Ascending aorta (tissue), 2 donors: ENCODE measurements around the gene GJA10. TPM values are rescaled to one million over a fixed set of nuclear protein-coding genes. Genes with fewer than 3 reads are reported as not detected.
A peak's percentile ranks its signal among the peaks of the same experiment; 100 is the strongest.

Experiments used
- DNase-seq, 2 donors: peaks; one replicate each; pipeline ENCODE4 v3.0.0-alpha.2; 2019; ENCODE audit warnings: low spot score in 2 of 2
- H3K27ac ChIP-seq, 2 donors: fragments of 200-600 bp; sonication (generic); one replicate each; pipeline ENCODE4 v1.5.1; 2016 to 2017; ENCODE audit warnings: mild to moderate bottlenecking in 1 of 2
- H3K27me3 ChIP-seq: fragments of 200-600 bp; sonication (generic); one replicate; pipeline ENCODE4 v1.5.1; 2017
- H3K36me3 ChIP-seq, 2 donors: fragments of 200-600 bp; sonication (generic); one replicate each; pipeline ENCODE4 v1.5.1; 2016
- H3K4me1 ChIP-seq, 2 donors: fragments of 200-600 bp; sonication (generic); one replicate each; pipeline ENCODE4 v1.5.1; 2016 to 2017; ENCODE audit warnings: mild to moderate bottlenecking in 1 of 2
- H3K4me3 ChIP-seq, 2 donors: fragments of 200-600 bp; sonication (generic); one replicate each; pipeline ENCODE4 v1.5.1; 2016 to 2017; ENCODE audit warnings: mild to moderate bottlenecking in 1 of 2
- H3K9me3 ChIP-seq, 2 donors: fragments of 200-600 bp; sonication (generic); one replicate each; pipeline ENCODE4 v1.5.1; 2016
- CTCF ChIP-seq, 3 experiments: fragments of 200-600 bp in 2 of 3; fragments of 450-650 bp in 1 of 3; sonication (generic) in 2 of 3; IDR thresholded peaks; one replicate each; pipeline ENCODE4 v1.5.1; 2016 to 2019; ENCODE audit warnings: antibody characterized with exemption in 3 of 3, mild to moderate bottlenecking in 1 of 3, moderate library complexity in 1 of 3
- intact Hi-C: fragments of 100-400 bp; cut with DNase I; formaldehyde crosslinking; loops from one replicate; pipeline ENCODE4 v1.15.1; 2023
- total RNA-seq: library from RNA; depleted of rRNA; stranded (reverse); fragments of >200 nt; gene quantifications from one replicate; pipeline ENCODE4 v1.1.0, GENCODE V29; 2016

Gene GJA10
- total RNA-seq, 1 donor from 2014 or later, result not detected

- DNase-seq, result no peak
- H3K27ac ChIP-seq, result no peak overlapping the region
- no peak for TF ChIP-seq CTCF (IDR thresholded peaks at IDR 0.05)
- H3K4me3 ChIP-seq, result no peak overlapping the region
- H3K9me3 ChIP-seq, result no peaks in the 10 kb centered on the region
- no peaks in the 10 kb centered on the region for H3K27me3 ChIP-seq
- intact Hi-C loops, result no loop called here
- H3K36me3 ChIP-seq, result peaks cover 0 to 5% of the 10 kb centered on the region in 2 donors
- peaks cover 0 to 15% of the 10 kb centered on the region in 2 donors for H3K4me1 ChIP-seq
Observed at GRCh38 chr6:89938014-89938413, 43.7 kb downstream of the GJA10 start.

GRCh38 chr6:89939144-89939543, 44.9 kb downstream of the GJA10 start:
- no peak for TF ChIP-seq CTCF (IDR thresholded peaks at IDR 0.05)

GRCh38 chr6:89940225-89941027, 46.2 kb downstream of the GJA10 start:
- Histone ChIP-seq H3K9me3 (no peaks in the 10 kb centered on the region), H3K4me1 (peaks cover 0 to 15% of the 10 kb centered on the region in 2 donors), H3K36me3 (peaks cover 0 to 5% of the 10 kb centered on the region in 2 donors), H3K27ac (no peak overlapping the region), H3K27me3 (no peaks in the 10 kb centered on the region), H3K4me3 (no peak overlapping the region)
- peak; percentile 54 to 67 (median 59) for TF ChIP-seq CTCF (IDR thresholded peaks at IDR 0.05)
- intact Hi-C loops, result loop anchor here (1.0 to 5.0 kb wide), 3 partner anchors 357 to 539 kb away; partner anchors contain the start of gene BACH2
- DNase-seq, result peak in 1 of 2 donors; percentile 78

More at GRCh38 chr6:89939144-89939543, 44.9 kb downstream of the GJA10 start:
- DNase-seq, result no peak
- Histone ChIP-seq H3K27me3 (no peaks in the 10 kb centered on the region), H3K4me1 (peaks cover 0 to 15% of the 10 kb centered on the region in 2 donors), H3K4me3 (no peak overlapping the region), H3K36me3 (peaks cover 0 to 5% of the 10 kb centered on the region in 2 donors), H3K9me3 (no peaks in the 10 kb centered on the region), H3K27ac (no peak overlapping the region)
- intact Hi-C loops, result no loop called here

- Histone ChIP-seq H3K36me3 (peaks cover 0 to 5% of the 10 kb centered on the region in 2 donors), H3K4me1 (peaks cover 0 to 15% of the 10 kb centered on the region in 2 donors), H3K4me3 (no peak overlapping the region), H3K27ac (no peak overlapping the region), H3K9me3 (no peaks in the 10 kb centered on the region), H3K27me3 (no peaks in the 10 kb centered on the region)
- intact Hi-C loops, result loop anchor here (2.0 to 5.0 kb wide), 2 partner anchors 356 to 452 kb away; partner anchors contain the start of gene BACH2
- no peak for TF ChIP-seq CTCF (IDR thresholded peaks at IDR 0.05)
- DNase-seq, result no peak
Observed at GRCh38 chr6:89941031-89941762, 46.9 kb downstream of the GJA10 start.

GRCh38 chr6:89941763-89942497, 47.7 kb downstream of the GJA10 start:
- H3K27me3 ChIP-seq, result no peaks in the 10 kb centered on the region
- no peak overlapping the region for H3K4me3 ChIP-seq
- no peak for TF ChIP-seq CTCF (IDR thresholded peaks at IDR 0.05)
- no peak overlapping the region for H3K27ac ChIP-seq
- intact Hi-C loops, result loop anchor here (2.0 to 5.0 kb wide), 2 partner anchors 355 to 451 kb away; partner anchors contain the start of gene BACH2
- H3K36me3 ChIP-seq, result peaks cover 0 to 5% of the 10 kb centered on the region in 2 donors
- H3K4me1 ChIP-seq, result peaks cover 0 to 15% of the 10 kb centered on the region in 2 donors
- no peak for DNase-seq
- H3K9me3 ChIP-seq, result no peaks in the 10 kb centered on the region
